Fibroblast of lung (primary cell): Measurements from ENCODE around the gene CAPZB. TPM values are rescaled to one million over a fixed set of nuclear protein-coding genes. Genes with fewer than 3 reads are reported as not detected.
"Not testable (repeated sequence)": the region's sequence is repeated elsewhere in the genome, so short reads cannot be mapped to it uniquely, and the experiment has no call there.

ENCODE experiments used
- DNase-seq, 2 donors: peaks; one replicate each; pipeline versions ENCODE4 v3.0.0 to v3.0.0-alpha.2; 2010; ENCODE audit warnings: low read depth in 2 of 2
- H2AFZ ChIP-seq: 2 replicates; pipeline ENCODE4 v1.5.1; 2012; ENCODE audit warnings: low read length, control low read depth, inconsistent platforms
- H3K27ac ChIP-seq: 2 replicates; pipeline ENCODE4 v1.5.1; 2011; ENCODE audit warnings: low read length, control low read depth; ENCODE audit not compliant: insufficient read depth
- H3K27me3 ChIP-seq: 2 replicates; pipeline ENCODE4 v1.5.1; 2011; ENCODE audit warnings: mild to moderate bottlenecking, low read length; ENCODE audit not compliant: control insufficient read depth, insufficient read depth
- H3K36me3 ChIP-seq: 2 replicates; pipeline ENCODE4 v1.5.1; 2011; ENCODE audit warnings: low read length; ENCODE audit not compliant: control insufficient read depth, insufficient read depth
- H3K4me1 ChIP-seq: 2 replicates; pipeline ENCODE4 v1.5.1; 2011; ENCODE audit warnings: low read length; ENCODE audit not compliant: control insufficient read depth, insufficient read depth; ENCODE audit errors: extremely low read depth
- H3K4me2 ChIP-seq: 2 replicates; pipeline ENCODE4 v1.5.1; 2011; ENCODE audit warnings: low read length, control low read depth; ENCODE audit not compliant: insufficient read depth; ENCODE audit errors: extremely low read depth
- H3K4me3 ChIP-seq, 4 experiments: fragments of 200-600 bp in 1 of 4; sonication (generic) in 1 of 4; replicated peaks in 1 of 4; 2 replicates each; pipeline ENCODE4 v1.5.1; 2011 to 2016; ENCODE audit warnings: low read length in 4 of 4, low read depth in 3 of 4, mild to moderate bottlenecking in 3 of 4, control low read depth in 2 of 4, inconsistent platforms in 1 of 4, mixed read lengths in 1 of 4; ENCODE audit not compliant: insufficient read depth in 1 of 4; ENCODE audit errors: control extremely low read depth in 1 of 4
- H3K79me2 ChIP-seq: 2 replicates; pipeline ENCODE4 v1.5.1; 2012; ENCODE audit warnings: mild to moderate bottlenecking, low read length, inconsistent platforms; ENCODE audit not compliant: control insufficient read depth, insufficient read depth
- H3K9ac ChIP-seq: 2 replicates; pipeline ENCODE4 v1.5.1; 2011; ENCODE audit warnings: mild to moderate bottlenecking, low read length, control low read depth; ENCODE audit not compliant: insufficient read depth
- H3K9me3 ChIP-seq: 2 replicates; pipeline ENCODE4 v1.5.1; 2012; ENCODE audit warnings: low read depth, low read length; ENCODE audit not compliant: control insufficient read depth, insufficient read depth
- H4K20me1 ChIP-seq: 2 replicates; pipeline ENCODE4 v1.5.1; 2011; ENCODE audit warnings: low read length; ENCODE audit not compliant: control insufficient read depth, insufficient read depth; ENCODE audit errors: extremely low read depth
- CTCF ChIP-seq, 2 donors: IDR thresholded peaks in 1 of 2; conservative IDR thresholded peaks in 1 of 2; 1 replicate in 1 of 2; 2 replicates in 1 of 2; pipeline ENCODE4 v1.5.1; 2011 to 2012; ENCODE audit warnings: low read length in 2 of 2, control low read depth in 1 of 2, inconsistent platforms in 1 of 2, low read depth in 1 of 2, mild to moderate bottlenecking in 1 of 2
- EZH2 ChIP-seq: IDR thresholded peaks from 2 replicates; pipeline ENCODE4 v1.5.1; 2012; ENCODE audit warnings: low read length, control low read depth, mild to moderate bottlenecking; ENCODE audit errors: missing control alignments
- polyA plus RNA-seq, 2 donors: library from polyadenylated mRNA; depleted of rRNA in 1 of 2; stranded (reverse) in 1 of 2; unstranded in 1 of 2; fragments of >200 nt; gene quantifications; 2 replicates each; pipeline ENCODE4 v1.2.1, GENCODE V29; 2011 to 2012; ENCODE audit warnings: missing spikeins in 1 of 2
- total RNA-seq: library from RNA; depleted of rRNA; stranded (reverse); fragments of >200 nt; gene quantifications from 2 replicates; pipeline ENCODE4 v1.2.1, GENCODE V29; 2014

The CAPZB gene
- total and polyA plus RNA-seq, 2 donors (not counting 1 experiment from before 2014, with no cell fraction given) = 104 to 495 TPM

GRCh38 chr1:19499887-19500286 lies 14.5 kb upstream of the CAPZB start:
- not testable (repeated sequence) for H3K27me3 ChIP-seq, H3K79me2 ChIP-seq, H3K4me3 ChIP-seq, DNase-seq, H3K4me2 ChIP-seq, H3K27ac ChIP-seq, H3K9me3 ChIP-seq, H4K20me1 ChIP-seq, H3K9ac ChIP-seq, H2AFZ ChIP-seq, H3K36me3 ChIP-seq
- peaks cover 13% of the 10 kb centered on the region for H3K4me1 ChIP-seq

- not testable (repeated sequence) for H3K9me3 ChIP-seq, H3K4me3 ChIP-seq, H3K4me2 ChIP-seq, H3K27me3 ChIP-seq, H3K36me3 ChIP-seq, H3K79me2 ChIP-seq, H3K27ac ChIP-seq, H3K9ac ChIP-seq, H4K20me1 ChIP-seq, DNase-seq, H2AFZ ChIP-seq, H3K4me1 ChIP-seq
These were observed 12.1 kb upstream of the CAPZB start for GRCh38 chr1:19497443-19497842.

GRCh38 chr1:19496527-19496874 lies 11.2 kb upstream of the CAPZB start:
- Histone ChIP-seq H3K79me2 (no peaks in the 10 kb centered on the region), H3K9me3 (no peaks in the 10 kb centered on the region), H3K9ac (no peak overlapping the region), H3K27me3 (no peaks in the 10 kb centered on the region), H3K27ac (peak overlapping the region; percentile 45), H3K4me1 (peaks cover 9% of the 10 kb centered on the region), H2AFZ (no peak overlapping the region), H3K36me3 (no peaks in the 10 kb centered on the region), H4K20me1 (no peaks in the 10 kb centered on the region), H3K4me3 (no peak overlapping the region), H3K4me2 (no peak overlapping the region)
- no peak for DNase-seq
- TF ChIP-seq CTCF (conservative IDR thresholded peaks at IDR 0.05 in 1 of 2, IDR thresholded peaks at IDR 0.05 in 1 of 2; ENCODE audit: low read depth in 1 of 2, low read length in 2 of 2) = no peak
- no peak for TF ChIP-seq EZH2

- Histone ChIP-seq H3K9me3 (no peaks in the 10 kb centered on the region), H3K4me2 (peak overlapping the region; percentile 23)
These were observed 10.6 kb upstream of the CAPZB start for GRCh38 chr1:19495799-19496526.

More at GRCh38 chr1:19495799-19496526, 10.6 kb upstream of the CAPZB start:
- DNase-seq = peak; percentile 56 to 69
- no peak overlapping the region for H2AFZ ChIP-seq
- no peaks in the 10 kb centered on the region for H3K36me3 ChIP-seq
- no peaks in the 10 kb centered on the region for H4K20me1 ChIP-seq
- peak overlapping the region; percentile 46 for H3K27ac ChIP-seq
- H3K4me1 ChIP-seq = peaks cover 9% of the 10 kb centered on the region
- TF ChIP-seq EZH2 (no peak), CTCF (conservative IDR thresholded peaks at IDR 0.05 in 1 of 2, IDR thresholded peaks at IDR 0.05 in 1 of 2; ENCODE audit: low read depth in 1 of 2, low read length in 2 of 2) (no peak)
- no peaks in the 10 kb centered on the region for H3K27me3 ChIP-seq
- H3K9ac ChIP-seq = no peak overlapping the region
- no peak overlapping the region for H3K4me3 ChIP-seq
- no peaks in the 10 kb centered on the region for H3K79me2 ChIP-seq
